Uterus (tissue), 4 donors: ENCODE data around the gene KLF18. TPM values are rescaled to one million over a fixed set of nuclear protein-coding genes. Genes with fewer than 3 reads are reported as not detected.
"Not testable (repeated sequence)": the region's sequence is repeated elsewhere in the genome, so short reads cannot be mapped to it uniquely, and the experiment has no call there.

Experiments
- DNase-seq, 2 donors: peaks; one replicate each; pipeline ENCODE4 v3.0.0-alpha.2; 2019 to 2020
- H3K27ac ChIP-seq, 2 donors: fragments of 200-600 bp; sonication (generic); 1 replicate in 1 of 2; 2 replicates in 1 of 2; pipeline ENCODE4 v1.5.1; 2016 to 2018
- H3K27me3 ChIP-seq, 2 donors: fragments of 200-600 bp; sonication (generic); one replicate each; pipeline ENCODE4 v1.5.1; 2018 to 2019; ENCODE audit warnings: control low read depth in 1 of 2
- H3K36me3 ChIP-seq, 2 donors: fragments of 200-600 bp; sonication (generic); one replicate each; pipeline ENCODE4 v1.5.1; 2019; ENCODE audit warnings: control low read depth in 1 of 2
- H3K4me1 ChIP-seq, 2 donors: fragments of 200-600 bp; sonication (generic); one replicate each; pipeline ENCODE4 v1.5.1; 2018 to 2019; ENCODE audit warnings: control low read depth in 1 of 2
- H3K4me3 ChIP-seq, 2 donors: fragments of 200-600 bp; sonication (generic); 1 replicate in 1 of 2; 2 replicates in 1 of 2; pipeline ENCODE4 v1.5.1; 2018 to 2019; ENCODE audit warnings: mild to moderate bottlenecking in 1 of 2
- H3K9me3 ChIP-seq, 2 donors: fragments of 200-600 bp; sonication (generic); one replicate each; pipeline ENCODE4 v1.5.1; 2019; ENCODE audit warnings: control low read depth in 1 of 2
- CTCF ChIP-seq, 4 experiments: fragments of 200-600 bp in 2 of 4; fragments of 450-650 bp in 2 of 4; sonication (generic) in 2 of 4; IDR thresholded peaks; one replicate each; pipeline ENCODE4 v1.5.1; 2016 to 2019; ENCODE audit warnings: antibody characterized with exemption in 4 of 4, mild to moderate bottlenecking in 2 of 4, moderate library complexity in 1 of 4
- POLR2A ChIP-seq, 2 donors: fragments of 450-650 bp; IDR thresholded peaks; one replicate each; pipeline ENCODE4 v1.6.1; 2016; ENCODE audit warnings: antibody characterized with exemption in 2 of 2, mild to moderate bottlenecking in 1 of 2, moderate library complexity in 1 of 2
- intact Hi-C: fragments of 100-400 bp; cut with DNase I; formaldehyde crosslinking; loops from one replicate; pipeline ENCODE4 v1.15.1; 2023; ENCODE audit warnings: low total_unique reads
- total RNA-seq, 4 donors: library from RNA; depleted of rRNA in 3 of 4; stranded (reverse); fragments of >200 nt in 3 of 4; gene quantifications; one replicate each; pipeline versions ENCODE4 v1.1.0 to v1.2.4, GENCODE V29; 2014 to 2023
- donor health status: DM: yes; HTN: yes; CAD: no.

The KLF18 gene
- total RNA-seq, 4 donors from 2014 or later, result not detected

GRCh38 chr1:44151332-44151731 lies 9.9 kb upstream of the KLF18 start:
- TF ChIP-seq POLR2A (IDR thresholded peaks at IDR 0.05), result no peak
- TF ChIP-seq CTCF (IDR thresholded peaks at IDR 0.05), result no peak
- no peak for DNase-seq
- Histone ChIP-seq H3K4me1 (no peaks in the 10 kb centered on the region), H3K4me3 (no peak overlapping the region), H3K9me3 (peaks cover 0 to 2% of the 10 kb centered on the region in 2 donors), H3K27ac (no peak overlapping the region), H3K27me3 (no peaks in the 10 kb centered on the region), H3K36me3 (no peaks in the 10 kb centered on the region)
- intact Hi-C loops, result no loop called here

DNA sequence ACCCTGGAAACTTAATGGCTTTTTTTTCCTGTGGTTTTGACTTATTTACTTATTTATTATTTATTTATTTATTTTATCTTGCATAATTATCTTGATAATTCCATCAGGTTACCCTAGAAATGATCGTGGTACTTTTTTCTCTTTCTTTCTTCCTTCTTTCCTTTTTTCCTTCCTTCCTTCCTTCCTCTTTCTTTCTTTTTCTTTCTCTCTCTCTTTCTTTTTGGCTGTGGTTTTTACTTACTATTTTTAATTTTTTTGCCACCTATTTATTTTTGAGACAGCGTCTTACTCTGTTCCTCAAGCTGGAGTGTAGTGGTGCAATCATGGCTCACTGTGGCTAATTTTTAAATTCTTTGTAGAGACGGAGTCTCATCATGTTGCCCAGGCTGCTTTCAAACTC lies 6.2 kb upstream of the KLF18 start:
- Histone ChIP-seq H3K36me3 (no peaks in the 10 kb centered on the region), H3K4me1 (no peaks in the 10 kb centered on the region), H3K27me3 (no peaks in the 10 kb centered on the region), H3K4me3 (no peak overlapping the region), H3K27ac (no peak overlapping the region), H3K9me3 (peaks cover 0 to 8% of the 10 kb centered on the region in 2 donors)
- intact Hi-C loops, result no loop called here
- no peak for DNase-seq
- TF ChIP-seq CTCF (IDR thresholded peaks at IDR 0.05), result no peak
- no peak for TF ChIP-seq POLR2A (IDR thresholded peaks at IDR 0.05)

- Histone ChIP-seq H3K4me3 (no peak overlapping the region), H3K36me3 (no peaks in the 10 kb centered on the region), H3K27ac (no peak overlapping the region), H3K27me3 (no peaks in the 10 kb centered on the region), H3K4me1 (no peaks in the 10 kb centered on the region), H3K9me3 (peaks cover 0 to 8% of the 10 kb centered on the region in 2 donors)
- intact Hi-C loops, result no loop called here
- DNase-seq, result no peak
- no peak for TF ChIP-seq POLR2A (IDR thresholded peaks at IDR 0.05)
- no peak for TF ChIP-seq CTCF (IDR thresholded peaks at IDR 0.05)
Observed at GRCh38 chr1:44146536-44147361, 5.3 kb upstream of the KLF18 start.

- no peaks in the 10 kb centered on the region for H3K36me3 ChIP-seq
- peaks cover 0 to 8% of the 10 kb centered on the region in 2 donors for H3K9me3 ChIP-seq
- no peak for TF ChIP-seq POLR2A (IDR thresholded peaks at IDR 0.05)
- TF ChIP-seq CTCF (IDR thresholded peaks at IDR 0.05), result no peak
- no peaks in the 10 kb centered on the region for H3K4me1 ChIP-seq
- no peaks in the 10 kb centered on the region for H3K27me3 ChIP-seq
- no peak for DNase-seq
- H3K27ac ChIP-seq, result no peak overlapping the region
- H3K4me3 ChIP-seq, result no peak overlapping the region
- intact Hi-C loops, result no loop called here
Observed at GRCh38 chr1:44144962-44145756, 3.7 kb upstream of the KLF18 start.

DNA sequence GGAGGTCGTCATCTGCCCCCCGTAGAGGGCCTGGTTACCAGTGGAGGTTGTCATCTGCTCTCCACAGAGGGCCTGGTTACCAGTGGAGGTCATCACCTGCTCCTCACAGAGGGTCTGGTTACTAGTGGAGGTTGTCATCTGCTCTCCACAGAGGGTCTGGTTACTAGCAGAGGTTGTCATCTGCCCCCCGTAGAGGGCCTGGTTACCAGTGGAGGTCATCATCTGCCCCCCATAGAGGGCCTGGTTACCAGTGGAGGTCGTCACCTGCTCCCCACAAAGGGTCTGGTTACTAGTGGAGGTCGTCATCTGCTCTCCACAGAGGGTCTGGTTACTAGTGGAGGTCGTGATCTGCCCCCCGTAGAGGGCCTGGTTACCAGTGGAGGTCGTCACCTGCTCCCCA lies 1.9 kb downstream of the KLF18 start:
- H3K27me3 ChIP-seq, H3K27ac ChIP-seq, intact Hi-C loops, H3K4me3 ChIP-seq, DNase-seq, H3K4me1 ChIP-seq, H3K9me3 ChIP-seq, H3K36me3 ChIP-seq: not testable (repeated sequence)
